AML-193 (cell line): ENCODE results near the gene PRLR.
"Not testable (repeated sequence)": the region's sequence is repeated elsewhere in the genome, so short reads cannot be mapped to it uniquely, and the experiment has no call there.

Source experiments
- DNase-seq, 2 experiments: peaks; one replicate each; lab custom pipeline; 2025; lab: John Stamatoyannopoulos, UW

Gene PRLR

DNA sequence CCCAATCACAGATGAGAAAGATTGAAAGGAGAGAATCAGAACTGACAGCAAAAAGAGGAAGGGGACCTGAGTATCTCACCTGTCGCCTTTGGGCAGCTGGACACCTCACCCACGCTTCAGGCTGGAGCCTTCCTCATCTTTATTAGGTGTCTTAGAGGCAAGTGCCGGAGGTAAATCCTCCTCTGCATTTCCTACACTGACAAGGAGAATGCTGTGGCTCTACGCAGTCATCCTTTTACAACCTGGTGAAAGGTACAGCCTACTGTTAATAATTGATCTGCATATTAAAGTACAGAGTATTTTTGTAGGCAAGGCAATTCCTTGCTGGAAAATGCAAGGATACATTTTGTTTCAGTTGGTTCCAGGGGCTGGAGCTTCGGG, 34.8 kb downstream of the PRLR start:
- DNase-seq: no peak

DNA sequence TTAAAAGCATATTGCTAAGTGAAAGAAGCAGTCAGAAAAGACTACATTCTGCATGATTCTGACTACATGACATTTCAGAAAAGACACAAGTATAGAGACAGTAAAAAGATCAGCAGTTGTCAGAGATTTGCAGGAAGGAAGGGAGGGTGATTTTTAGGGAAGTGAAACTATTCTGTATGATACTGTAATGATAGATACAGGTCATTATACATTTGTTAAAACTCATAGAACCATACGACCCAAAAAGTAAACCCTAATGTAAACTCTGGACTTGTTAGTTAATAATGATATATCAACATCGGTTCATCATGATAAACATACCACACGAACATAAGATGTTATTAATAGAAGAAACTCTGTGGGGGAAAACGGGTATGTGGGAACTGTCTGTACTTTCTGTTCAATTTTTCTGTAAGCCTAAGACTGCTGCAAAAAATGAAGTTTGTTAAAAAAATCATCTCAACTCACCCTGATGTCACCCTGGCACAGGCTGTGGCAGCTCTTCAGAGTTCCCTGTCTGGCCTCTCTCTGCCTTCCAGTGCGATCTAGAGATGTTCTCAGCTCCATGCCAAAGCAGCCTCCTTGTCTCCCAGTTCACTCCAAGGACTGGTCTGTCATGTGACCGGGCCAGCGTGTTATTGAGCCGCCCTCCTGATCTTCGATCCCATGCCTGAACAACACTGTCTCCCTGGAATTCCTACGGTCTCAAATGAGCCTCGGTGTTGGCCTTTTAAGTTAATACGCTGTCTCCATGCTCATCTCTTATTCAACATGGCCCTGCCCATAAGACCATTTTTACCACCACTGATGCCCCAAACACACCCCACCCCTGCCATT, 35.4 kb downstream of the PRLR start:
- DNase-seq: no peak

DNA sequence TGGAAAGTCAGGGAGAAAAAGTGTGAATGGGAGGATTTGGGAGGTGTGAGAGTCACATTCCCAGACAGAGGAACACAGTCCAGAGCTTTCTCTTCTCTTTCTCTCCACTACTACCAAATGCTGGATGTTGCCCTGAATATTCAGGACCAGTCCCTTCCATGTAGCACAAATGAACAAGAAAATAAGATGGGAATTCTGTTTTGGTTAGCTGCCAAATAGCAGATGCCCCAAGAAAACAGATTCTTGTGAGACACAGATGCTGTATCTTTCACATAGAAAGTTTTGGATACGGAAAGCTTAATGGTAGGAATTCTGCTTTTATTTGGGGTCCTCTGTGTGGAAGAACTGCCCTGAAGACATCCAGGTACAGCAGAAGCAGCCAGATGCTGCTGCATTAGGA, 37.8 kb downstream of the PRLR start:
- no peak for DNase-seq

DNA sequence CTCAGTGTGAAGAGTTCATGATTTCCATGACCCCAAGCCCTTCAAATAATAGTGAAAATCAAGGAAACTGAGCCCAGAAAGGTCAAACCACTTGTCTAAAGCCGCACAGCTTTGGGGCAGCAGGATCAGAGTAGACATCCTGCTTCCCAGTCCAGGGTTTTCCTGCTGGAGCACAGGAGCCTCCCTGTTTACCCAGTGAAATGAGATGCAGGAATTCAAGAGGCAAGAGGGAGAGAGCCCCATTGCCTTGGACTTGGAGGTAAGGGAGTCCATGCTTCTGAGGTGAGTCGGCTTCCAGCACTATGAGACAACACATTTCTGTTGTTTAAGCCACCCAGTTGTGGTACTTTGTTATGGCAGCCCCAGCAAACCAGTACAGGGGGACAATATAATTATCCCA, 40.5 kb downstream of the PRLR start:
- DNase-seq: not testable (repeated sequence)

DNA sequence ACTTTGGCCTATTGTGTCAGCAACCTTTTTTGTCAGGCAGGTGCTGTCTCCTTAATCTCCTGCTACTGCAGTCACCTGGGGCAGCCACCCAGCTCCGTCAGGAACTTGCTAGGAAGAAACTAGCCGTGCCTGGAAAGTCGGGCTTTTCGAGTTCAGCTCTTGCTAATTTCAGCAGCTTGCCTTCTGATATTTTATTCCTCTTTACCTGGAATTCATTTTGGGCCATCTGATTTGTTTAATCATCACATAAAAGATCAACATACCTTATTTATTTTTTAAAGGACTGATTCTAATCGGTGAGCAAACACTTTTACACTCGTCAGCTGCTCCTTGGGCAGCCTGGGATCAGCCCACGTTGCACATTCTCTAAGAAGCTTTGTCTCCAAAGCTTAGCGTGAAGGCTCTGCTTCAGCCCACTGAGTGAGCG, 42.2 kb downstream of the PRLR start:
- DNase-seq: no peak

DNA sequence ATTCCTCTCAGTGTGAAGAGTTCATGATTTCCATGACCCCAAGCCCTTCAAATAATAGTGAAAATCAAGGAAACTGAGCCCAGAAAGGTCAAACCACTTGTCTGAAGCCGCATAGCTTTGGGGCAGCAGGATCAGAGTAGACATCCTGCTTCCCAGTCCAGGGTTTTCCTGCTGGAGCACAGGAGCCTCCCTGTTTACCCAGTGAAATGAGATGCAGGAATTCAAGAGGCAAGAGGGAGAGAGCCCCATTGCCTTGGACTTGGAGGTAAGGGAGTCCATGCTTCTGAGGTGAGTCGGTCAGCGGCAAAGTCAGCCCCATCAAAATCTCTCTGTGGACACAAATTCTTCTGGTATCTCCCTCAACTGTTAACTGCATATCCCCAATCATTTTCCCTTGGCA, 42.7 kb downstream of the PRLR start:
- not testable (repeated sequence) for DNase-seq

DNA sequence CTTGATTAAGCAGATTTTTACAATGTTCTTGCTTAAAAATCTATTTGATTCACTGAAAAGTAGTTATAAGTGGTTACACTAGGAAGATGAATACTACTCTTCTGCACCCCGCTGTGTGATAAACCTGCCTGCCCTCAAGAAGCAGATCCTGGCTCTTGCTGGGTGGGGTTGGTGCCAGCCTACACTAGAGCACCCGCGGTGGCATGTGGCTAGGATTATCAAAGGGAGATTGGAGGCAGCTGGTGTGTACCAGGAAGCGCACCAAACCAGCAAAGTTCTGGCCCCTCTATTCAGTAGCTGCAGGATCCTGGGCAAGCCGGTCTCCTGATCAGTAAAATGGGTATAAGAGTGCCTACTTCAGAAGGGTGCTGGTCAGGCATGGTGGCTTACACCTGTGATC, 43.5 kb downstream of the PRLR start:
- DNase-seq: no peak

DNA sequence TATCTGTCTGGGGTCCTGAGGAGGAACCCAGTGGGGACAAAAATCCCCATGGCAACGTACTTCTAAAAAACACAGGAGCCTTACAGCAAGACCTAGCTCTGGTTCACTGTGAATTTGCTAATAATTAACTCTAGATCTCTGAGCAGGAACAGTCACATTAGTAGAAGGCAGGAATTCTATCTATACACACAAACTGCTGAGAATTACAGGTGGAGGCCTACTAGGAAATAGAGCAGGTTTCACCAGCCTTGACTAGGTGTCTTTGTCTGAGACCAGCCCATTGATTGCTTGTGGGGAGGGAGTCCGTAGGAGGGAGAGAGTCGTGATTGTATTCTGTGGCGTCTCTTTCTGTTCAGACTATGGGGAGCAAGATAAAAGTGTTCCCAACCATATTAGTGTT, 44.8 kb downstream of the PRLR start:
- DNase-seq: no peak

DNA sequence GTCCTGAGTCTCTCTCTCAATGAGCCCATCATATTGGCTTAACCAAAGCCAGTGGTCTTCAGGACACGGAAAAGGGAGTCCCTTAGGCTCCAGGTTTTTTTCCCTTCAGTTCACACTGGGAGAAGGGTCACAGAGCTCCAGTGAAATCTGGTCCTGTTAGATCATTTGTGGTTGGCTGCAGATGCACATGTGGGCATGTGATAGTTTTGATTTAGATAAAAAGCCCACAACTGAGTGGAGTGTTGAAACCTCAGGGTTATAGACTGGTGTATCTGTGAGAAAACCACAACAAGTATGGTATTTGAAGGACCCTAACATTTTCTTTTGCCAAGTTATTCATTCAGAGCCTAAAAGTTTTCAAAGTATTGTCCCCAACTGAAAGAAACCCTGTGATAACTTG, 46.7 kb downstream of the PRLR start:
- no peak for DNase-seq

DNA sequence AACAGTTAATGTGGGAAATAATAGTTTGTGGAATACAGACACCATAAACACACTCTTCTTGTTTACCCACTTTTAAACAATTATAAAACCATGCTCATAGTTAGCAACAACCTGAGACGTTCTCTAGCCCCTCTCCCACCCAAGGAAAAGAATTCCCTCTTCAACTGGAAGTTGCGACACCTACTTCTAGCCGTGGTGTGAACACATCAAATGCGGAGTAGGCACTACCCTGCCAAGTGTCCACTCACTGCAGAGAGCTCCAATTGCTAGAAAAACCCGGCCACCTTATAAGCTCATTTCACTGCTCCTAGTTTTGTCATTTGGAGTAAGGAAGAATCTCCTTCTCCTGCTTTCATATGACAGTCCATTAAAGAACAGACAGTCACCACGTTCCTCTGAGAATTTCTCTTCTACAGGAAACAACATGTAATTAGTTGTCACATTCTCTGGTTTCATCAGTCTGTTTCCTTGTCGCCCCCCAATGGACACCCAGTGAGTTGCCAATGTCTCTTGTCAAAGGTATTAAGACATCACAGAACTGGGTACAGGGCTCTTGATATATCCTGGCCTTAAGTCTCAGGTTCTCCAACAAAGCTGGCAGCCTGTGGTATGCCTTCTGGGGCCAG, 47.3 kb downstream of the PRLR start:
- DNase-seq: peak; percentile 14 to 33

DNA sequence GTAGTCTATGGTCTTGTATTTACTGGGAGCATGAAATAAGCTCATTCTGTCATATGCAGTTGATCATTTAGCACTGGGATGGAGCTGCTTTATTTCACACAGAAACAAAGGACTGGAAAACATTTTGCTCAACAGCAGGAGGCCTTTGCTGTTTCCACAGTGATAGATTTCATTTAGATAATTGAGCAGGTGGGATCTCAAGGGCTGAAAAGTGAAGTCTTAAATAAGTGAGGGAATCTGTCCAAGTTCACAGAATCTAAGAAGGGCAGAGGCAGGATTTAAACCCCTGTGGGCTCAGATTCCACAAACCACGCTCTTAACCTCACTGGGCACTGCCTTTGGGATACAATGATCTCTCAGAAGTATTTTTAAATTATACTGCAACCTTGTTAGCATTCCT, 47.8 kb downstream of the PRLR start:
- DNase-seq: no peak

DNA sequence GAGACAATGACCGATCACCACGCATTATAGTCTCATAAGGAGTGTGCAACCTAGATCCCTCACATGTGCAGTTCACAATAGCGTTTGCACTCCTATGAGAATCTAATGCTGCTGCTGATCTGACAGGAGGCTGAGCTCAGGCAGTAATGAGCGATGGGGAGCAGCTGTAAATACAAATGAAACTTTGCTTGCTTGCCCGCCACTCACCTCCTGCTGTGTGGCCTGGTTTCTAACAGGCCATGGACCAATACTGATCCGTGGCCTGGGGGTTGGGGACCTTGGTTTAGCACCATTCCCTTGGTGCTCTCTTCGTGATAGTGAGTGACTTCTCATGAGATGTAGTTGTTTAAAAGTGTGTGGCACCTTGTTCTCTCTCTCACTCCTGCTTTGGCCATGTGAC, 50.2 kb downstream of the PRLR start:
- no peak for DNase-seq

DNA sequence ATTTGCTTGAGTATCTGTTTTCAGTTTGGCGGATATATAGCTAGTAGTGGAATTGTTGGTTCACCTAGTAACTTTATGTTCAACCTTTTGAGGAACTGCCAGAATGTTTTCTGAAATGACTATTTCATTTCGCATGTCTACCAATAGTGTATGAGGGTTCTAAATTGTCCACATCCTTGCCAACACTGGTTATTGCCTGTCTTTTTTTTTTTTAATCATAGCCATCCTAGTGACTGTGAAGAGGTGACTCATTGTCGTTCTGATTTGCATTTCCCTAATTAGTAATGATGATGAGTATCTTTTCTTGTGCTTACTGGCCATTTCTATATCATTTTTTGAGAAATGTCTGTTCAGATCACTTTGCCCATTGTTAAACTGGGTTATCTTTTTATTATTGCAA, 52.5 kb downstream of the PRLR start:
- DNase-seq: no peak

DNA sequence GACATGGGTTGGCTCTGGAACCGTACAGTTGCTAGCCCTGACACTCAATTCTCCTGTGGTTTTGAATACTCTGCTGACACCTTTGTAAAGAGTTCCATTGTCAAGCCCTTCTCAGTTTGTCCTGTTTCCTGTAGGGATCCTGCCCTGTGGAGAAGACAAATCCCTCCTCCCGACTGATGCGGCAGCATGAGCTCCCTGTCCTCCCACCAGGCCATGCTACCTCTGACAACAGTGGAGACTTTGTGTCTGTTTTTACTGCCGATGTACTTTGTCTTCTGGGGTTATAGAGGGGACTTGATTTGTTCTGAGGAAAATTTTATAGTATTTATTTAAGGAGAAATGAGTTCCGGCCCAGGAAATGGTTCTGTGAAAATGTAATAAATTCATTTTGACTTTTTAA, 57.8 kb downstream of the PRLR start:
- DNase-seq: no peak

DNA sequence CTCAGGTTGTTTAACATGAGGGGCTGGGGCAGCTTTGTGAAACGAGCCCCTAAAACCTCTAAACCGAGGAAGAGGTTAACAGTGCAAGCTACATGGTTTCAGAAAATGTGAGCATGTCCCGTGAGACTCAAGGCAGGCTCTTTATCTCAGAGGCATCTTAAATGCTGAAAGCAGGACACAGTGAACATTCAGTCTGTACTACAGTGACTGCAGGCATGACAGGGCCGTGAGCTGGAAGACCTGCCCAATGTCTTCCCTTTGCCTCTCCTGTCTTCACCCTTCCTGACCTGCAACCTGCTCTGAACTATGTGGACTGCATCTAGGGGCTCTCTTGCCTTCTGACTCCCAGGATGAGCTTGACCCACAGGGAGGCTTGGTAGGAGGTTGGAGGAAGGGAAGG, 58.3 kb downstream of the PRLR start:
- no peak for DNase-seq

DNA sequence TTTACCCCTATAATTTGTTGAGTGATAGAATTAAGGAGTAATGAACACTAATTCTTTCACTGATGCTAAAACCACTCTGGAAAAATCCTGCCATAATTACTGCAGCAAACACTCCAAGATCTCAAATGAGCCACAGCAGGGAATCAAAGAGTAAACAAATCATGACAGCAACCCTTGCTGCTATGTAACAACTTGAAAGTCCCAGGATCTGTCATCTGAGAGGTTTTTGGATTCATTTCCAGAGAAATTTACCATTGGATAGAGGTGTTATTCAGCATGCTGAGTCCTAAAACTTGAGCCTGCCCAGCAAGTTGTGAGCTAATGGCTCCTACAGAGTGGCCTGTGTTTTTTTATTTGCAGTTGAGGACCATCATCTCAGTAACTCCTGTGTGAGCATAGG, 59.2 kb downstream of the PRLR start:
- DNase-seq: no peak

DNA sequence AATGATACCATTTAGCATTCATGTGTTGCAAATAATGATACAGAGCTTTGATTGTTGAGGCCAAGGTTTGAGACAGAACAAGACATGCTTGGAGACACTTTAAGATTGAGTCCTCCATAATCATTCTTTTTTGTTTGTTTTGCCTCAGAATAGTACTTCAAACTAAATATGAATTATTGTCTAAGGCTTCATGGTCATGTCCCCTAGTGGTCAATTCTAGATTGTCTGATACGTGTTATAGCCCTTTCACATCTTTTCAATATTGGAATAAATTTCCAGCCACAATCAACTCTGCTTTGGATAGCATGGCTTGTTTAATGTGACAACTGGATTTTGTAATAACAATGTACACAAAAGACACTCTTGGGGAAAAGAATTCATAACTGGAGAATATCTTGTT, 64.2 kb downstream of the PRLR start:
- DNase-seq: no peak

DNA sequence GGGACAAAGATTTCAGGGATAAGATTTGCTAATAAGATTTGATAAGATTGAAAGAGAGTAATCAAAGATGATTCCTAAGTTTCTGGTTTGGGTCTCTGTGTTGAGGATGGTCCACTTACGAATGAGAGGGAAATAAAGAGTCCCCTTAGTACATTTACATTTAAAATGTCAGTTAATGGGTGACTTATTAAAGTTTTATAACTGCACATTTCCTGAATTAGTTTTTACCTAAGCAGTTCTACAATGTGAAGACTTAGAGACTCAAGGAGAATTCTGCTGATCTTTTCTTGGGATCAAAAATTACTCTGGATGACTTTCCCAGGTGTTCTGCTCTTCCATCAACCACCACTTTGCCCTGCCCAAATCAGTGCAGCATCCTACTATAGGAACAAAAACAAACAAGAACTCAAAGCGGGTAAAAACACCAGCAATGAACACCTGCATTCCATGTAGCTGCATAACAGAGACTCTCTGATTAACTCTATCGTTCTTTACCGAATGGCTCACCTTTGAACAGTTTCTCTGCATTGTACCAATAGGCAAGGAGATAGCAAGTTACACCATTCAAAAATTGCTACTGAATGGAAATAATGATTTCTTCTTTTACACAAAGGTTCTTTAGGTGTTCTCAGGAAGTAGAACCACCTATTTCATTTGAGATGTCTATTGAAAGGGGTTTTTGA, 65.3 kb downstream of the PRLR start:
- DNase-seq: no peak

DNA sequence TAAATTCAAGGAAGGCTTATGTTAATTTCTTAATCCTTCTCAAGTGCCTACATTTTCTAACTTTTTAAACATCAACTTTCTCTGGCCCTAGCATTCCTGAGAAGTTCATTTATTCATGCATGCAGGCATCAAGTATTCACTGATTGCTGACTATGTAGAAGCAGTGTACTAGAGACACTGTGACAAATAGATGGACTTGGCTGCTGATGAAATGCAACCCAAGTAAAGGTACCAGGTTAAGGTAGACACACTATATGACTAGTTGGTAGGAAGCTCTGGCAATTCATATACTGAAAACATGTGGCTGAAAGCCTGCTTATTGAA, 66.6 kb downstream of the PRLR start:
- DNase-seq: no peak

DNA sequence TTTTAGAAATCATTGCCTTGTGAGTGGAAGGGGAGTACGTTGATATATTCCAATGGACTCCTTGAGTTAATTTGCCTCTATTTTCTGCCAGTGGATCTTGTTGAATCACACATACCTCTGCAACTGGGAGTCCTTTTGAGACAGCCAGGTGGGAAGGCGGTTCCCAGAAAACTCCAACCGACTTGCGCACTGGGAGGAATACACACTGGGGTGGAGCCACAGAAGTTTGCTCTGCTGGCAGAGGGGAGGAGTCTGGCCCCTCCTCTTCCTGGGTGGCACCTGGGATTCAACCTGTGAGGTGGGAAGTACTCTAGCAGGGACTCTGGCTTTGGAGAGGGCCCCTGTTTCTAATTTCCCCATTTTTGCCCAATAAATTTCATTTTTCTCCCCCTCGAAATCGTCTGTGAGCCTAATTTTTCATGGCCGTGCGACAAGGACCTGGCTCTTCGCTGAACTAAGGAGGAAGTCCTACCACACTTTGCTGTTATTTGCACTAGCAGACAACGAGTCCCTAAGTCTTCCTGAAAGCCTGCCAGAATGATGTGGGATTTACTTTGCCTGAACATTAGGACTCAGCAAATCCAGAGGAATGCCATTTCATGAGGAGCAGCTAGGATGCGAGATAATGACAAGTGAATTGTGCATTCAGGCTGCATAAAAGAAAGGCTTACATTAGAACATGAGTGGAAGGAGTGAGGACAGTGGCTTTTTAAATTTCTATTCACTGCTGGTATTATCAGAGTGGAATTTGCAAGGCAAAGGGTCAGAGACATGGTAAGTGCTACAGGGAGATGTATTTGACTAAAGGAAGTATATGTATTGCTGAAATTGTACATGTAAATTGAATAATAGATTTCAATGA, 67.2 kb downstream of the PRLR start:
- no peak for DNase-seq

DNA sequence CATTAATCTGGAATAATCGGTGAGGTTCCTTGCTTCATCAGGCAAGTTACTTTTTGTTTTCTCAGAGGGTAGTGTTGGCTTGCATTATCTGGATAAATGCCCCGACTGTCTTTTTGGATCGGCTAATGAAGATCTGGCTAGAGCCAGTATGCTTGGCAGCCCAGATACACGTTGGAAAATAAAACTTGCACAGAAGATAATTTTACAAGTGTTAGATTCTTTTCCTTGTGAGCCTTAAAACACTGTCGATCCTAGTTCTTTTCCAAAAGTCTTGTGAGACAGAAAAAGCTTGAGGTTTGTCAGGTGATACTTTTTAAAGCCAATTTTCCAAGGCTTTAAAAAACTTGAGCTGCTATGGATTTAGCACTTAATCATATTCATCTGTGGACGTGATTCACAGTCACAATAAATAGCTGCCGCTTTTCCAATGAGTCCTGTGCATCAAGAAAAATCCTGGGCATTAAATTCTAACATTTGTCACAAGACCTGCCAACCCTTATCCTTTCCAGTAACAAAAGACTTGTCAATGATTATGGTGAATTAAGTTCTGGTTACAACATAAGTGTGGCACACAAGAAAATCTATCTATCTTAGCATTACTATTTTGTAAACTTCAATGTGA, 68.5 kb downstream of the PRLR start:
- no peak for DNase-seq

DNA sequence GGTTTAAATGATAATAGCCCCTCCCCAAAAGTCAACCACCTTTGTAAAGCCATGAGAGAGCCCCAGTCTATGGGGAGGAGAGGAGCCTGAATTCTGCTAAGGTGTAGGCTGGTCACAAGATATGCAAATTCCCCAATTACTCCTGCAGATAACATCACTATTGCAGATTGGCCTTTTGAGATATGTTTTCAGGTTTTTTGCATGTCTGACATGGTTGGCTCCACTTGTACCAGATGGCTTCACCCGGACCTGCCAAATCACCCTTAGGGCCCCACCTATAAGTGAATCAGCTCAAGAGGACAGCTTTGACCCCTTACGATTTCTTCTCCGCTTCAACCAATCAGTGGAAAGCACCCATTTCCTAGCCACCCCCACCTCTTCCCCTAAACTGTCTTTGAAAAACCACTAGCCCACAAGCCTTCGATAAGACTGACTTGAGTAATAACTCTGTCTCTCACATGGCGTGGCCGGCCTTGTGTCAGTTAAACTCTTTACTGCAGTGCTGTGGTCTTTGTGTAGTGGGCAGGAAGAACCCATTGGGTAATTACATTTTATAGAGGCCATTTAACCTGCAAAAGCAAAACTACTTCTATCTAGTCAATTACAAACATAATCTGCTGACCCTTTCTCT, 69.7 kb downstream of the PRLR start:
- DNase-seq: no peak
